IMR-90 (cell line): ENCODE measurements around the gene ZNF782. TPM values are rescaled to one million over a fixed set of nuclear protein-coding genes. Genes with fewer than 3 reads are reported as not detected.

Experiments used
- ATAC-seq: fragments of 200-7000 bp; cut with Tn5 transposase; 2 replicates; pipeline ENCODE4 v1.9.1; 2020; ENCODE audit warnings: low read depth, mild to moderate bottlenecking, moderate library complexity
- BruUV-seq: library from RNA; stranded (reverse); fragments of 400-500 nt; replicated peaks from 2 replicates; lab custom pipeline; 2021; lab: Mats Ljungman, UMichigan
- CTCF ChIA-PET: fragments of 300-600 bp; formaldehyde crosslinking; extraction: SDS; loops from one replicate; lab custom pipeline; 2021; ENCODE audit warnings: antibody characterized with exemption; lab: Yijun Ruan, JAX
- POLR2A ChIA-PET: fragments of 300-600 bp; sonication (Branson Sonifier 250); formaldehyde crosslinking; loops from one replicate; lab custom pipeline; 2022; ENCODE audit warnings: antibody characterized with exemption; ENCODE audit not compliant: unreplicated experiment; lab: Charles Lee
- DNase-seq: peaks from one replicate; pipeline ENCODE4 v3.0.0; 2013
- H2AFZ ChIP-seq: replicated peaks from 2 replicates; pipeline ENCODE3; 2013; ENCODE audit warnings: low read length, mild to moderate bottlenecking; ENCODE audit not compliant: poor library complexity
- H2AK5ac ChIP-seq: 2 replicates; pipeline ENCODE4 v1.6.1; 2013; ENCODE audit warnings: low read depth, low read length, inconsistent platforms
- H2AK9ac ChIP-seq: replicated peaks from 2 replicates; pipeline ENCODE3; 2013; ENCODE audit warnings: mild to moderate bottlenecking, low read depth, low read length, moderate library complexity; ENCODE audit not compliant: poor library complexity
- H2BK120ac ChIP-seq: 2 replicates; pipeline ENCODE4 v1.6.1; 2013; ENCODE audit warnings: low read depth, low read length, inconsistent platforms
- H2BK15ac ChIP-seq: 3 replicates; pipeline ENCODE4 v1.6.1; 2013; ENCODE audit warnings: low read depth, low read length, inconsistent platforms
- H2BK20ac ChIP-seq: 2 replicates; pipeline ENCODE4 v1.6.1; 2013; ENCODE audit warnings: low read depth, mild to moderate bottlenecking, inconsistent platforms, low read length, moderate library complexity
- H2BK5ac ChIP-seq: 2 replicates; pipeline ENCODE4 v1.6.1; 2013; ENCODE audit warnings: mild to moderate bottlenecking, low read depth, low read length, inconsistent platforms; ENCODE audit not compliant: poor library complexity, severe bottlenecking
- H3K14ac ChIP-seq: replicated peaks from 2 replicates; pipeline ENCODE4 v1.6.1; 2013; ENCODE audit warnings: low read depth, low read length, inconsistent platforms
- H3K18ac ChIP-seq: 2 replicates; pipeline ENCODE4 v1.6.1; 2013; ENCODE audit warnings: low read depth, low read length, control low read depth
- H3K23ac ChIP-seq: 2 replicates; pipeline ENCODE4 v1.6.1; 2013; ENCODE audit warnings: low read depth, low read length, inconsistent platforms
- H3K27ac ChIP-seq: 2 replicates; pipeline ENCODE4 v1.5.1; 2013; ENCODE audit warnings: mild to moderate bottlenecking, control low read depth, low read length; ENCODE audit not compliant: insufficient read depth
- H3K27me3 ChIP-seq: 2 replicates; pipeline ENCODE4 v1.6.1; 2013; ENCODE audit warnings: low read length; ENCODE audit not compliant: control insufficient read depth, insufficient read depth
- H3K36me3 ChIP-seq: 2 replicates; pipeline ENCODE4 v1.6.1; 2013; ENCODE audit warnings: low read length, mixed read lengths; ENCODE audit not compliant: control insufficient read depth, insufficient read depth
- H3K4ac ChIP-seq: 2 replicates; pipeline ENCODE4 v1.6.1; 2013; ENCODE audit warnings: low read depth, low read length, inconsistent platforms
- H3K4me1 ChIP-seq: 2 replicates; pipeline ENCODE4 v1.6.1; 2013; ENCODE audit warnings: low read length, mixed read lengths; ENCODE audit not compliant: control insufficient read depth, insufficient read depth
- H3K4me2 ChIP-seq: 2 replicates; pipeline ENCODE4 v1.6.1; 2013; ENCODE audit warnings: low read depth, mild to moderate bottlenecking, control low read depth, low read length, moderate library complexity
- H3K4me3 ChIP-seq: 2 replicates; pipeline ENCODE4 v1.5.1; 2013; ENCODE audit warnings: low read depth, mild to moderate bottlenecking, control low read depth, low read length, moderate library complexity; ENCODE audit not compliant: insufficient read depth
- H3K56ac ChIP-seq: 2 replicates; pipeline ENCODE4 v1.6.1; 2013; ENCODE audit warnings: low read length, inconsistent platforms; ENCODE audit not compliant: insufficient read depth; ENCODE audit errors: extremely low read depth
- H3K79me1 ChIP-seq, 2 experiments: 2 replicates each; pipeline ENCODE4 v1.6.1; 2013; ENCODE audit warnings: low read length in 2 of 2, inconsistent platforms in 1 of 2, low read depth in 1 of 2
- H3K9ac ChIP-seq: 2 replicates; pipeline ENCODE4 v1.6.1; 2013; ENCODE audit warnings: low read depth, low read length, control low read depth
- H3K9me1 ChIP-seq: 2 replicates; pipeline ENCODE4 v1.6.1; 2013; ENCODE audit warnings: low read length, inconsistent platforms; ENCODE audit not compliant: insufficient read depth
- H3K9me3 ChIP-seq: 2 replicates; pipeline ENCODE4 v1.6.1; 2013; ENCODE audit warnings: low read length; ENCODE audit not compliant: control insufficient read depth, insufficient read depth
- H4K20me1 ChIP-seq: 2 replicates; pipeline ENCODE4 v1.6.1; 2013; ENCODE audit warnings: low read length, inconsistent platforms; ENCODE audit not compliant: insufficient read depth
- H4K5ac ChIP-seq: 2 replicates; pipeline ENCODE4 v1.6.1; 2013; ENCODE audit warnings: mild to moderate bottlenecking, low read depth, low read length, control low read depth
- H4K8ac ChIP-seq, 2 experiments: 2 replicates each; pipeline ENCODE4 v1.6.1; 2013; ENCODE audit warnings: low read depth in 2 of 2, low read length in 2 of 2, control low read depth in 1 of 2, inconsistent platforms in 1 of 2
- H4K91ac ChIP-seq: 2 replicates; pipeline ENCODE4 v1.6.1; 2013; ENCODE audit warnings: low read depth, low read length, inconsistent platforms; ENCODE audit not compliant: insufficient read depth
- CEBPB ChIP-seq: IDR thresholded peaks from 2 replicates; pipeline ENCODE4 v1.6.1; 2012; ENCODE audit warnings: low read depth, low read length, improper control_type of control experiment
- RAD21 ChIP-seq: IDR thresholded peaks from 2 replicates; pipeline ENCODE4 v1.6.1; 2012; ENCODE audit warnings: low read length, improper control_type of control experiment
- SMC3 ChIP-seq: fragments of 150-350 bp; IDR thresholded peaks from 2 replicates; pipeline ENCODE4 v1.6.1; 2016; ENCODE audit warnings: low read depth, mild to moderate bottlenecking, antibody characterized with exemption, low read length, moderate library complexity
- WGBS, 2 experiments: methylation state at CpG; one replicate each; pipeline versions ENCODE4 v1.1.5 to v1.1.7; 2013; ENCODE audit warnings: missing lambda C conversion rate in 2 of 2; ENCODE audit not compliant: insufficient read length in 1 of 2; ENCODE audit errors: extremely low coverage in 2 of 2; 5-methylcytosine and 5-hydroxymethylcytosine counted together
- dilution Hi-C: fragments of 300-500 bp; cut with HindIII; formaldehyde crosslinking; loops from one replicate; pipeline ENCODE4 v1.14.3; 2018; ENCODE audit warnings: low sequenced_read_pairs; ENCODE audit not compliant: unreplicated experiment
- in situ Hi-C: fragments of 300-500 bp; cut with MboI; formaldehyde crosslinking; loops from 3 replicates; pipeline ENCODE4 v1.14.3; 2019; ENCODE audit warnings: low sequenced_read_pairs, inconsistent platforms, mixed read lengths
- intact Hi-C: fragments of 100-400 bp; cut with micrococcal nuclease; formaldehyde crosslinking; loops from 2 replicates; pipeline ENCODE4 v1.10.0; 2022
- polyA plus RNA-seq, 3 experiments: library from polyadenylated mRNA; depleted of rRNA; stranded (reverse); fragments of >200 nt; gene quantifications; 2 replicates each; pipeline ENCODE4 v1.2.3, GENCODE V29; 2012; ENCODE audit warnings: low replicate concordance in 1 of 3
- total RNA-seq: library from RNA; depleted of rRNA; stranded (reverse); fragments of >200 nt; gene quantifications from 2 replicates; pipeline ENCODE4 v1.2.3, GENCODE V29; 2012
- TF ChIP-seq, protein P1 (sequence below): conservative IDR thresholded peaks from 2 replicates; pipeline ENCODE4 v1.5.1; 2012; ENCODE audit warnings: mild to moderate bottlenecking, low read depth, low read length, improper control_type of control experiment

Gene ZNF782
- total and polyA plus RNA-seq, 2 of the 4 experiments (the other 2 are of a cell fraction) = 0.86 to 4.3 TPM

DNA sequence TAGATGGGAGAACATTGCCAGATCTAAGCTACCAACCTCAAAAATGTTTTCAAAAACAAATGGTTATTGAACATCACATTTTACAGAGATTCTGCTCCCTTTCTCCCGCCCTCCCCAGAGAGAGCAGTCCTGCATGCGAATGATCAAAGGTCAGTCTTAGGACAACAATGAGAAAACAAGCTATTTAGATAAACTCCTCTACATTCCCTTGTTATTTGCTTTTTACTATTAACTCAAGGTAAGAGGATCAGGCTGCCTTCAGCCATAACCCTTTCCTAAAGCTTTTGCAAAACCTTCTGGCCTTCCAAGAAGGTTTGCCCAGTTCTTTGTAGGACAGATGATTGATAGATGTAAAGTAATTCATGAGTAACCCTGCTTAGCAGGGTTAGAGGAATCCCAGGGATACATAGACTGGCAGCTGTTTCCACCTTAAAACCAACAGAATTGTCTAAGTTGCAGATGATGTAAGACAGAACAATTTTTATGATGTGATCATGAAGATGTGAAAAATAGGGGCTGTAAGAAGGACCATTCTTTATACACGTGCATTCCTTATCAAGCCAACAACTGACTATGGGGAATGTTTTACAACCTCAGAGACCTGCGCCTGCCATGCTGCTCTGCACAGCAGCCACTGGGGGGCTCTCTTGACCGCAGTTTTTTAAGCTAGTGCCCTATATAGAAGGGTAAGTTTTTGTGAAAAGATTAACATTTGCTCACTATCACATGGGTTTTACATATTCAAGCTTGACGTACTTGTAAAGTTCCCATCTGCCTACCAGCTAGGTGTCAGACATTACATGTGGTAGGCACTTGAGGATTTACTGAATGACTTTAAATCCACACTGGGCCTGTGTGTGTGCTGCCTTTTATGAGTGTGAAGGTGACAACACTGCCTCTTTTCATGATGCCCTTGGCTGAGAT, 2.3 kb upstream of the ZNF782 start:
- no peak overlapping the region for H2AK9ac ChIP-seq
- no peak overlapping the region for H2BK5ac ChIP-seq
- H3K9ac ChIP-seq = no peak overlapping the region
- no peak overlapping the region for H2AK5ac ChIP-seq
- H3K18ac ChIP-seq = no peak overlapping the region
- no peak overlapping the region for H3K4me2 ChIP-seq
- no peak overlapping the region for H3K56ac ChIP-seq
- ChIA-PET POLR2A (no interaction called here), CTCF (interaction anchor here (0.6 to 1.7 kb wide), 14 partner anchors 15 to 742 kb away, joined by 3 to 12 read pairs (median 4); no protein-coding TSS in a partner anchor)
- no CpG with 5 or more reads among the region's 6 CpGs for WGBS, 2 experiments
- H4K91ac ChIP-seq = no peak overlapping the region
- BruUV-seq = no TSS peak
- H3K4me1 ChIP-seq = peaks cover 7% of the 10 kb centered on the region
- H4K8ac ChIP-seq = no peak overlapping the region
- dilution Hi-C loops = no loop called here
- ATAC-seq = peak; percentile 70
- H4K5ac ChIP-seq = no peak overlapping the region
- peaks cover 13 to 16% of the 10 kb centered on the region in 2 experiments for H3K79me1 ChIP-seq
- in situ Hi-C loops = loop anchor here (5.0 kb wide), 1 partner anchor 536 kb away; no protein-coding TSS in a partner anchor
- H2BK15ac ChIP-seq = no peak overlapping the region
- DNase-seq = peak; percentile 67
- intact Hi-C loops = loop anchor here (1.0 to 5.0 kb wide), 3 partner anchors 253 to 741 kb away; no protein-coding TSS in a partner anchor
- H3K9me1 ChIP-seq = no peaks in the 10 kb centered on the region; the same call in 1 of the 2 replicates
- no peak overlapping the region for H3K14ac ChIP-seq
- no peak overlapping the region for H3K4me3 ChIP-seq
- no peak overlapping the region for H3K27ac ChIP-seq
- TF ChIP-seq, protein P1, sequence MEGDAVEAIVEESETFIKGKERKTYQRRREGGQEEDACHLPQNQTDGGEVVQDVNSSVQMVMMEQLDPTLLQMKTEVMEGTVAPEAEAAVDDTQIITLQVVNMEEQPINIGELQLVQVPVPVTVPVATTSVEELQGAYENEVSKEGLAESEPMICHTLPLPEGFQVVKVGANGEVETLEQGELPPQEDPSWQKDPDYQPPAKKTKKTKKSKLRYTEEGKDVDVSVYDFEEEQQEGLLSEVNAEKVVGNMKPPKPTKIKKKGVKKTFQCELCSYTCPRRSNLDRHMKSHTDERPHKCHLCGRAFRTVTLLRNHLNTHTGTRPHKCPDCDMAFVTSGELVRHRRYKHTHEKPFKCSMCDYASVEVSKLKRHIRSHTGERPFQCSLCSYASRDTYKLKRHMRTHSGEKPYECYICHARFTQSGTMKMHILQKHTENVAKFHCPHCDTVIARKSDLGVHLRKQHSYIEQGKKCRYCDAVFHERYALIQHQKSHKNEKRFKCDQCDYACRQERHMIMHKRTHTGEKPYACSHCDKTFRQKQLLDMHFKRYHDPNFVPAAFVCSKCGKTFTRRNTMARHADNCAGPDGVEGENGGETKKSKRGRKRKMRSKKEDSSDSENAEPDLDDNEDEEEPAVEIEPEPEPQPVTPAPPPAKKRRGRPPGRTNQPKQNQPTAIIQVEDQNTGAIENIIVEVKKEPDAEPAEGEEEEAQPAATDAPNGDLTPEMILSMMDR = peak; percentile 89
- TF ChIP-seq SMC3 = peak; percentile 79
- peak; percentile 87 for TF ChIP-seq RAD21
- no peak for TF ChIP-seq CEBPB
- no peaks in the 10 kb centered on the region for H3K27me3 ChIP-seq
- H3K23ac ChIP-seq = no peak overlapping the region
- H2BK120ac ChIP-seq = no peak overlapping the region
- no peak overlapping the region for H2AFZ ChIP-seq
- no peak overlapping the region for H3K4ac ChIP-seq
- no peak overlapping the region for H2BK20ac ChIP-seq
- no peaks in the 10 kb centered on the region for H3K36me3 ChIP-seq
- H3K9me3 ChIP-seq = no peaks in the 10 kb centered on the region
- H4K20me1 ChIP-seq = no peaks in the 10 kb centered on the region
